Activated T-cell treated with anti-CD3 and anti-CD28 coated beads, Interleukin-2, amount 50 U/mL, for 48 hours (primary cell): ENCODE measurements around the gene CST6.

Source experiments
- DNase-seq, 2 experiments: peaks; one replicate each; pipeline ENCODE4 v3.0.0-alpha.2; 2020

The CST6 gene, protein sequence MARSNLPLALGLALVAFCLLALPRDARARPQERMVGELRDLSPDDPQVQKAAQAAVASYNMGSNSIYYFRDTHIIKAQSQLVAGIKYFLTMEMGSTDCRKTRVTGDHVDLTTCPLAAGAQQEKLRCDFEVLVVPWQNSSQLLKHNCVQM

DNA sequence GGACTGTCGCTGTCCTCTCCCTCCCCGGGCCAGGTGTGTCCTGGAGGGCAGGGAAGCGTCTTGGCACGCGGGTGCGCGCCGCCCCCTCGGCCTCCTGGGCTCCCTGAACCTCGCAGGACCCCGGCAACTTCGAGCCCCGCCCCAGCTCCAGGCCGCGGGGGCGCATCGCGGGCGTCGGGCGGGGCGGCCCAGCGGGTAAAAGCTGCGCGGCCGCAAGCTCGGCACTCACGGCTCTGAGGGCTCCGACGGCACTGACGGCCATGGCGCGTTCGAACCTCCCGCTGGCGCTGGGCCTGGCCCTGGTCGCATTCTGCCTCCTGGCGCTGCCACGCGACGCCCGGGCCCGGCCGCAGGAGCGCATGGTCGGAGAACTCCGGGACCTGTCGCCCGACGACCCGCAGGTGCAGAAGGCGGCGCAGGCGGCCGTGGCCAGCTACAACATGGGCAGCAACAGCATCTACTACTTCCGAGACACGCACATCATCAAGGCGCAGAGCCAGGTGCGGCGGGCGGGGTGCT is at the start of gene CST6:
CST6 (plus strand) TSS at position 224 of the 519 bp plus-strand sequence; CDS start at position 261, 37 bp downstream.
- no peak for DNase-seq

DNA sequence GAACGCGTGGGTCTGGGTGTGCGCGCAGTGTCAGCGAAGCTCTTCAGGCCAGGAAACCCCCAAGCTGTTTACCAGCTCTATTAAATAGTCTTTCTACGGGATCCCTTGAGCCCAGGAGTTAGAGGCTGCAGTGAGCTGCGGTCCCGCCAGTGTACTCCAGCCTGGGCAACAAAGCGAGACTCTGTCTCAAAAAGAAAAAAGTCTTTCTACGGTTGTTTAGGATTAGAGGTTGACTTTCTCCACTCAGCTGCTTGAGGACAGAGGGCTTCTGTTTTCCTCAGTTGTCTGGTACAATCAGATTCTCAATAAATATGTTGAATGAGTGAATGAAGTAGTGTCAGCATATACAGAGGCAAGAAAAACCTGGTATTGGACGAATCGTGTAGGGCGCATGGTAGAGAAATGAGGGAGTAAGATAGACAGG is 49.7 kb upstream of the CST6 start:
- no peak for DNase-seq

DNA sequence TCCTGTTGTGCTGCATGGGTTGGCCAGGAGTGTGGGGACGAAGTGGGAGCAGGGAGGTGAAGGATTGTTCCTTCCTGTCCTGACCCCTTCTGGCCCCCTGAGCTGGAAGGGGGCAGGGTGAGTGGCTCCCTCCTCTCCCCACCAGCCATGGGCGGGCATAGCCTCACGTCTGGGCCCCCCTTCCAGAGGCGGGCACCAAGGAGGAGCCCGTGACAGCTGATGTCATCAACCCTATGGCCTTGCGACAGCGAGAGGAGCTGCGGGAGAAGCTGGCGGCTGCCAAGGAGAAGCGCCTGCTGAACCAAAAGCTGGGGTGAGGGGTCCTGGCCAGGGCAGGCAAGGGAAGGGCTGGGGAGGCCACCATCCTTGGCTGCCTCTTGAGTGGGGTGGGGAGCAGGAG is 46.9 kb upstream of the CST6 start:
- DNase-seq = no peak

- no peak for DNase-seq
Observed at GRCh38 chr11:65965986-65966762, 45.6 kb upstream of the CST6 start.

- DNase-seq = no peak
Observed at GRCh38 chr11:65967329-65967934, 44.4 kb upstream of the CST6 start.

- DNase-seq = no peak
Observed at GRCh38 chr11:65968600-65969482, 43.0 kb upstream of the CST6 start.

DNA sequence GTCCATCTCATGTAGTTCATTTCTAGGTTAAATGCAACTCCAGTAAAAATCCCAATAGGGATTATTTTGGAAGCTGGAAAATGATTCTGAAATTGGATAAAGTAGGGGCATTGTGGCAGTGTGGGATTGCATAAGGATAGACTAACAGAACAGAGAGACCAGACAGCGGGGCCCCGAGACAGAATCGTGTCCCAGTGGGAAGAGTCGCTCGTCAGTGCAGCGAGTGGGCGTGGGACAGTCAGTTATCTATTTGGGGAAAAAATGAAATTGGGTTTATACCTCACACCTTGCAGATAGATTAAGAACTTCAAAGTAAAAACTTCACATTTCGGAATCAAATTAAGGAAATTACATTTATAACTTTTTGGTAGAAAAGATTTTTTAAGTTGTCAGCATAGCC is 39.7 kb upstream of the CST6 start:
- DNase-seq = no peak

- no peak for DNase-seq
Observed at GRCh38 chr11:65973439-65974110, 38.2 kb upstream of the CST6 start.

GRCh38 chr11:65975771-65976170 is 36.0 kb upstream of the CST6 start:
- DNase-seq = no peak

GRCh38 chr11:65976216-65977176 is 35.3 kb upstream of the CST6 start:
- no peak for DNase-seq

DNA sequence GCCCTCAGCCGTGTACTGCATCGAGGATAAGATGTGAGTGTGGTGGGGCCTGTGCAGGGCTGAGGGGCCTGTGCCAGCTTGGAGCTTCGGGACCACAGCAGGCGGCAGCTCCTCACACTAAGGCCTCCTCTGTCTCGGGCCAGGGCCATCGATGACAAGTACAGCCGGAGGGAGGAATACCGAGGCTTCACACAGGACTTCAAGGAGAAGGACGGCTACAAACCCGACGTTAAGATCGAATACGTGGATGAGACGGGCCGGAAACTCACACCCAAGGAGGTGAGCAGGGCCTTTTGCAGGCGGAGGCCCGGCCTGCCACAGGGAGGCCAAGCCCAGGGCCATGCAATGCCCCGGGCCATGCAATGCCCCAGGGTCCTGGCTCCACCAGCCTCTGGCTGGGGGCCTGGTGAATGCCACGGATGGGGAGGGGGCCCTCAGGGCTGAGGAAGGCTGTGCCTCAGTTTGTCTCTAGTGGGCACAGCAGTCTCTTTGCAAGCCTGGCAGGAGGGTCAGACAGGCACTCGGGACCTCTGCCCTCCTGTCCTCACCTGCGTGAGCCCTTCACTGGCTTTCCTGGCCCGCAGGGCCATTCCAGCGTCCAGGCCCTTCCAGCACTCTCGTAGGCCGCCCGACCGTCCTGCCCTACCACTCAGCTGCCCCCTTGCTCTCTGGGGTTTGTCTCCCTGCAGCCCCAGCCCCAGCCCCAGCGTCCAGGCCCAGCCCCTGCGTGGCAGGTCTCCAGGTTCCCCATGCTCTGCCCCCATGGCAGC is 34.0 kb upstream of the CST6 start:
- no peak for DNase-seq

DNA sequence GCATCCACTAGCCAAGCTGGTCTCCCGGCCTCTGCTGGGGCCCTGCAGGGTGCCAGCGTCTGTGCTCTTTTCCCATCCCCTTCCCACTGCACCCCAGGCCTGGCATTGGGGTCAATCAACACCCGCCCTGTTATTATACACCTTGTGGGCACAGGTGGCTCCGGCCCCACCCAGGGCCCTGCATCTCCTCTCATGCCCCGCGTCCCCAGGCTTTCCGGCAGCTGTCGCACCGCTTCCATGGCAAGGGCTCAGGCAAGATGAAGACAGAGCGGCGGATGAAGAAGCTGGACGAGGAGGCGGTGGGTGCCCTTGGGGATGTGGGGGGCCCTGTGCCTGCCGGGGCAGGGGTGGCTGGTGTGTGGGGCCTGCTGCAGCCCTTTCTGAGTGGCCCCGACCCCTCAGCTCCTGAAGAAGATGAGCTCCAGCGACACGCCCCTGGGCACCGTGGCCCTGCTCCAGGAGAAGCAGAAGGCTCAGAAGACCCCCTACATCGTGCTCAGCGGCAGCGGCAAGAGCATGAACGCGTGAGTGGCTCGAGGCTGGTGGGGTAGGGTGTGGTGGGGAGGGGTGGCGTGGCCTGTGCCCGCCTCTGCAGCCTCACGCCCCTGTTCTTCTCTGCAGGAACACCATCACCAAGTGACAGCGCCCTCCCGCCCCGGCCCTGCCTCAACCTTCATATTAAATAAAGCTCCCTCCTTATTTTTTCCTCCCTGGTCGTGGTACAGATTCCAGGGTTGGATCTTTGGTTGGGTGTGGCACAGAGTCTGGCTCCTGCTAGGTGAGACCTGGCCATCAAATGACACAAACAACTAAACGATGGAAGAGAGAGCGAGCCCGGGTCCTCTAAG is 33.2 kb upstream of the CST6 start:
- no peak for DNase-seq

DNA sequence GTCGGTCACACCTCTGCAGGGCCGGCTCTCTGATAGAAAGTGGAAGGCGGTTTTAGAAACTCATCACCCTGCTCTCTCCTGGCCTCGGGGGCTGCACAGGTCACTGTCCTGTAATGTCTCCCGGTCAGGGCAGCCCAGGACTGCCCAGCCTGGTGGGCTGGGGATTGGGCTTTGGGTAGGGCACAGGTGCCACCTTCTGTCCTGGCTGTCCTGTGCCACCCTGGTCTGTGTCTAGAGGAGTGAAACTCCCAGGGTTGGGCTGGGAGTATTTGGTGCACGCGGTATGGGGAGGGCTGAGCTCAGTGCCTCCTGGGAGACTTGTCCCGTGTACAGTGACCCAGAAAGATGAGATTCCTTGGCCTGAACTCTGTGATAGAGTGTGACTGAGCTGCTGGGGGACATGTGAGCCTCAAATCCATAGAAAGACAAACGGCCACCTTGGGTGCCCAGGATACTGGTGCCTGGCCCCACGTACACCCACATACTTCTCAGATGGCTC is 32.5 kb upstream of the CST6 start:
- DNase-seq = no peak

DNA sequence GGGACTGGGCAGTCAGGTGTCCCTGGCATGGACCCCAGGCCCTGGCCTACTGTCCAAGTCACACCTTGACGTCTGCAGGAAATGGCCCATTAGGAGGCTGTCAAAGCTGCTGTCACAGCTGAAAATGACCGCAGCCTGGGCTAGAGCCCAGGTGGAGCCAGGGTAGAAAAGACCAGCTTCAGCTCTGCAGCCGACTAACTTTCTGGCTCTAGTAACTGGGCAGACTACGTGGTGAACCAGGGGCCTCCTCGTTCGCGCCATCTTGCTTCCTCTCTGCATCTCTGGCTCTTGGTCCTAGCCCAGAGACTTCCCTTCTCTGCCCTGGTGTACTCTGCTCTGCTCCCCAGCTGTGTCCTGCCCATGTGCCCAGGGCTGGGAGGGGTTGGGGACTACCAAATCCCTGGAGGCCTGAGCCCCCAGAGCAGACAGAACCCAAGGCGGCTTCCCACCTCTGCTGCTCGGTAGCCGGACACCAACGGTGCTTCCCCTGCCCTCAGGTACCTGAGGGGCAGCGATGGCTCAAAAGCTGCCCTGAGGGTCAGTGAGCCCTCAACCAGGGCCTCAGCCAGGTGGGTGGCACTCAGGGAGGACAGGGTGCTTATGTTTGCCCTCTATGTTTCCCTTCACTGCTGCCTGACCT is 30.6 kb upstream of the CST6 start:
- DNase-seq = no peak

GRCh38 chr11:65981972-65982823 is 29.6 kb upstream of the CST6 start:
- DNase-seq = no peak

DNA sequence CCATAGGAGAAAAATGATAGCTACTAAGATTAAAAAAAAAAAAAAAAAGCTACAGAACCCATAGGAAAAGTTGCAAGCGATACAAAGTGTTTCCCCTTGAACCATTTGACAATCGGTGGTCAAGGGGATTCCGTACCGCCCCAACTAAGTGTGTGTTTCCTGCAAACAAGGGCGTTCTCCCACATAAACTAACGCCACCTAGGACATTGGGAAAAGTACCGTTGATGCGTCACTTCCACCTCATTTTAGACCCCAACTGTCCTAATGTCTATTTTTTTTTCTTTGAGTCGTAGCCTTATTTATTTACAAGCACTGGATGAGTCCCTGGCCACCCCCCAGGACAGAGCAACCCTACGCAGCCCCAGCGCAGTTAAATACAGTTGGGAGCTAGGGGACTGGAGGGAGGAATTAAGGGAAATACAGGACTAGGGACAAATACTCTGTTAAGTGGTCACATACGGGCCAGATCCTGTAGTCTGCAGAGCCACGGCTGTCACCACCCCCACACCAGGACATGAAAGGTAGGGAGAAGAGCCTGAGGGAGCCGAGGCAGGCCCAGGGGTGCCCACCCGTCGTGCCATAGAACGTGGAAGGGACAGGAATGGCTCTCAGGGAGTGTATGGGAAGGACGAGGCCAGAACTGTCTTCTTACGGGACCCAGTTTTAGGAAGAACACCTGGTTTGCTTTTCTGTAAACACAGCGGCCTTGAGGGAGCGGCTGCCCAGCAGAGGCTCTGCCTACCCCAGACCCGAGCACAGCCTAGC is 28.8 kb upstream of the CST6 start:
- no peak for DNase-seq

GRCh38 chr11:65983589-65983987 is 28.2 kb upstream of the CST6 start:
- DNase-seq = no peak
